Measurements from ENCODE around the gene C12orf76.
"Not testable (repeated sequence)": the region's sequence is repeated elsewhere in the genome, so short reads cannot be mapped to it uniquely, and the experiment has no call there.

C12orf76 gene

GRCh38 chr12:110065540-110065939 lies 17.2 kb upstream of the C12orf76 start:
- no peak for DNase-seq (ENCODE audit: low read depth)

GRCh38 chr12:110062241-110062640 lies 13.9 kb upstream of the C12orf76 start:
- DNase-seq (ENCODE audit: low read depth) = no peak

GRCh38 chr12:110059651-110060000 lies 11.3 kb upstream of the C12orf76 start:
- DNase-seq (ENCODE audit: low read depth) = no peak

- DNase-seq (ENCODE audit: low read depth) = no peak
These were observed 10.7 kb upstream of the C12orf76 start for GRCh38 chr12:110058875-110059615.

GRCh38 chr12:110056643-110057042 lies 8.3 kb upstream of the C12orf76 start:
- DNase-seq (ENCODE audit: low read depth) = not testable (repeated sequence)

- DNase-seq (ENCODE audit: low read depth) = not testable (repeated sequence)
These were observed 7.3 kb upstream of the C12orf76 start for GRCh38 chr12:110055375-110056352.

GRCh38 chr12:110050927-110051326 lies 2.6 kb upstream of the C12orf76 start:
- no peak for DNase-seq (ENCODE audit: low read depth)

- DNase-seq (ENCODE audit: low read depth) = not testable (repeated sequence)
These were observed 1.3 kb upstream of the C12orf76 start for GRCh38 chr12:110049666-110050065.

- DNase-seq (ENCODE audit: low read depth) = not testable (repeated sequence)
These were observed 712 bp upstream of the C12orf76 start for GRCh38 chr12:110049034-110049433.

- DNase-seq (ENCODE audit: low read depth) = no peak
These were observed 903 bp downstream of the C12orf76 start for GRCh38 chr12:110047297-110047940.

- no peak for DNase-seq (ENCODE audit: low read depth)
These were observed 1.7 kb downstream of the C12orf76 start for GRCh38 chr12:110046451-110047187.

GRCh38 chr12:110042264-110042663 lies 6.1 kb downstream of the C12orf76 start:
- no peak for DNase-seq (ENCODE audit: low read depth)

GRCh38 chr12:110039085-110039807 lies 9.1 kb downstream of the C12orf76 start:
- no peak for DNase-seq (ENCODE audit: low read depth)

GRCh38 chr12:110038741-110039084 lies 9.6 kb downstream of the C12orf76 start:
- DNase-seq (ENCODE audit: low read depth) = no peak

- no peak for DNase-seq (ENCODE audit: low read depth)
These were observed 11.0 kb downstream of the C12orf76 start for GRCh38 chr12:110037315-110037714.

GRCh38 chr12:110035534-110036104 lies 12.7 kb downstream of the C12orf76 start:
- no peak for DNase-seq (ENCODE audit: low read depth)

- DNase-seq (ENCODE audit: low read depth) = no peak
These were observed 14.4 kb downstream of the C12orf76 start for GRCh38 chr12:110033888-110034287.

- no peak for DNase-seq (ENCODE audit: low read depth)
These were observed 19.0 kb downstream of the C12orf76 start for GRCh38 chr12:110029290-110029815.

GRCh38 chr12:110028323-110028722 lies 20.0 kb downstream of the C12orf76 start:
- DNase-seq (ENCODE audit: low read depth) = no peak

GRCh38 chr12:110024051-110024450 lies 24.3 kb downstream of the C12orf76 start:
- no peak for DNase-seq (ENCODE audit: low read depth)
